K562 (cell line): Measurements from ENCODE around the gene TPD52L2. TPM values are rescaled to one million over a fixed set of nuclear protein-coding genes. Genes with fewer than 3 reads are reported as not detected.

Source experiments
- ATAC-seq: fragments of 200-7000 bp; cut with Tn5 transposase; 3 replicates; pipeline ENCODE4 v1.9.1; 2020; ENCODE audit warnings: moderate library complexity
- BruUV-seq: library from RNA; stranded (reverse); fragments of 400-500 nt; replicated peaks from 2 replicates; lab custom pipeline; 2021; lab: Mats Ljungman, UMichigan
- CTCF ChIA-PET: fragments of 300-600 bp; formaldehyde crosslinking; extraction: SDS; loops from one replicate; lab custom pipeline; 2021; ENCODE audit warnings: low intra/inter-chr PET ratio; lab: Yijun Ruan, JAX
- POLR2A ChIA-PET: fragments of 300-600, 350-650 bp; sonication (Branson Sonifier 250); formaldehyde crosslinking; extraction: SDS; loops from one replicate; lab custom pipeline; 2021; ENCODE audit warnings: antibody characterized with exemption, inconsistent platforms; lab: Yijun Ruan, JAX
- DNase-seq, 4 experiments: peaks; one replicate each; pipeline versions ENCODE4 v3.0.0 to v3.0.0-alpha.2; 2011 to 2018; ENCODE audit warnings: low spot score in 3 of 4, mixed read lengths in 3 of 4; ENCODE audit errors: extremely low read depth in 1 of 4
- FAIRE-seq: peaks from 2 replicates; lab custom pipeline; 2011; peaks lifted over from hg19 to GRCh38; lab: Jason Lieb, UNC
- H2AFZ ChIP-seq: 2 replicates; pipeline ENCODE4 v1.6.0; 2011; ENCODE audit warnings: low read depth, low read length, control low read depth, inconsistent platforms
- H3K27ac ChIP-seq: fragments of 200-600 bp; 3 replicates; pipeline ENCODE4 v1.8.0; 2011; ENCODE audit warnings: low read depth, mild to moderate bottlenecking, control low read depth, inconsistent platforms, low read length, moderate library complexity, mixed read lengths; ENCODE audit errors: extremely low read depth
- H3K27me3 ChIP-seq, 2 experiments: fragments of 300-600 bp in 1 of 2; 2 replicates in 1 of 2; 3 replicates in 1 of 2; pipeline versions ENCODE4 v1.6.0 to v1.8.0; 2011; ENCODE audit warnings: inconsistent platforms in 2 of 2, low read length in 2 of 2, mild to moderate bottlenecking in 1 of 2, mixed read lengths in 1 of 2, moderate library complexity in 1 of 2; ENCODE audit not compliant: control insufficient read depth in 2 of 2, insufficient read depth in 2 of 2
- H3K36me3 ChIP-seq: fragments of 300-600 bp; 3 replicates; pipeline ENCODE4 v1.8.0; 2011; ENCODE audit warnings: mild to moderate bottlenecking, low read length, inconsistent platforms; ENCODE audit not compliant: control insufficient read depth, insufficient read depth
- H3K4me1 ChIP-seq, 2 experiments: fragments of 200-600 bp in 1 of 2; replicated peaks in 1 of 2; 2 replicates in 1 of 2; 3 replicates in 1 of 2; pipeline versions ENCODE4 v1.5.1 to v1.8.0; 2011; ENCODE audit warnings: inconsistent platforms in 2 of 2, low read length in 2 of 2, mild to moderate bottlenecking in 1 of 2, mixed read lengths in 1 of 2, moderate library complexity in 1 of 2; ENCODE audit not compliant: control insufficient read depth in 2 of 2, insufficient read depth in 2 of 2
- H3K4me2 ChIP-seq: 2 replicates; pipeline ENCODE4 v1.6.1; 2011; ENCODE audit warnings: low read length, control low read depth, inconsistent platforms, mixed read lengths; ENCODE audit not compliant: insufficient read depth
- H3K4me3 ChIP-seq: fragments of 200-600 bp; sonication (generic), shearing (Covaris generic); 2 replicates; pipeline ENCODE4 v1.5.1; 2016; ENCODE audit warnings: control low read depth, inconsistent platforms
- H3K79me2 ChIP-seq: fragments of 200-600 bp; 3 replicates; pipeline ENCODE4 v1.8.0; 2011; ENCODE audit warnings: low read length, inconsistent platforms; ENCODE audit not compliant: control insufficient read depth, insufficient read depth
- H3K9ac ChIP-seq, 2 experiments: 2 replicates each; pipeline versions ENCODE4 v1.6.0 to v1.6.1; 2011; ENCODE audit warnings: low read depth in 2 of 2, low read length in 2 of 2, control low read depth in 1 of 2, inconsistent platforms in 1 of 2, mild to moderate bottlenecking in 1 of 2, mixed read lengths in 1 of 2; ENCODE audit not compliant: insufficient read depth in 1 of 2
- H3K9me1 ChIP-seq: one replicate; pipeline ENCODE4 v1.6.0; 2011; ENCODE audit warnings: inconsistent platforms, mild to moderate bottlenecking, low read length, moderate library complexity; ENCODE audit not compliant: control insufficient read depth, insufficient read depth
- H3K9me3 ChIP-seq: replicated peaks from 2 replicates; pipeline ENCODE4 v1.5.1; 2011; ENCODE audit warnings: low read depth, low read length, inconsistent platforms; ENCODE audit not compliant: control insufficient read depth, insufficient read depth
- H4K20me1 ChIP-seq: replicated peaks from 2 replicates; pipeline ENCODE4 v1.6.1; 2011; ENCODE audit warnings: low read length, inconsistent platforms, mixed read lengths; ENCODE audit not compliant: control insufficient read depth, insufficient read depth
- ATF4 ChIP-seq: fragments of 450-650 bp; formaldehyde crosslinking; IDR thresholded peaks from 2 replicates; pipeline ENCODE4 v1.4.0; 2022; ENCODE audit warnings: mild to moderate bottlenecking, moderate library complexity
- DACH1 ChIP-seq: fragments of 450-650 bp; IDR thresholded peaks from 2 replicates; pipeline ENCODE4 v1.6.1; 2018; ENCODE audit not compliant: partially characterized antibody
- FOSL1 ChIP-seq: fragments of 200-800 bp; sonication (Bioruptor generic); conservative IDR thresholded peaks from 2 replicates; pipeline ENCODE4 v1.6.1; 2016; ENCODE audit warnings: missing genetic modification characterization, missing compliant biosample characterization
- FOXK2 ChIP-seq, 2 experiments: fragments of 450-650 bp; IDR thresholded peaks in 1 of 2; conservative IDR thresholded peaks in 1 of 2; 2 replicates each; pipeline ENCODE4 v1.6.1; 2016; ENCODE audit warnings: low read depth in 2 of 2, mild to moderate bottlenecking in 1 of 2
- OTX1 ChIP-seq: fragments of 450-650 bp; formaldehyde crosslinking; IDR thresholded peaks from 2 replicates; pipeline ENCODE4 v1.4.0; 2022; ENCODE audit warnings: mild to moderate bottlenecking
- PHB ChIP-seq: fragments of 250-450 bp; sonication (Bioruptor Pico); IDR thresholded peaks from 2 replicates; pipeline ENCODE4 v1.5.0; 2021
- POLR2A ChIP-seq: fragments of 450-650 bp; conservative IDR thresholded peaks from 2 replicates; pipeline ENCODE4 v1.6.1; 2016
- SREBF1 ChIP-seq: fragments of 150-350 bp; IDR thresholded peaks from 2 replicates; pipeline ENCODE4 v1.6.1; 2014; ENCODE audit warnings: antibody characterized with exemption, low read depth, low read length, borderline replicate concordance
- THRB ChIP-seq: fragments of 450-650 bp; formaldehyde crosslinking; conservative IDR thresholded peaks from 2 replicates; pipeline ENCODE4 v1.4.0; 2022; ENCODE audit warnings: mild to moderate bottlenecking, missing genetic modification characterization
- ZBTB12 ChIP-seq: fragments of 250-450 bp; sonication (Bioruptor Pico); IDR thresholded peaks from 2 replicates; pipeline ENCODE4 v1.4.0; 2020
- ZBTB7A ChIP-seq: IDR thresholded peaks from 2 replicates; pipeline ENCODE4 v1.6.1; 2011; ENCODE audit warnings: low read depth, mild to moderate bottlenecking, low read length, moderate library complexity, borderline replicate concordance; ENCODE audit not compliant: control insufficient read depth
- ZNF512 ChIP-seq: IDR thresholded peaks from 2 replicates; pipeline ENCODE4 v1.6.1; 2016; ENCODE audit warnings: missing genetic modification characterization, missing compliant biosample characterization
- WGBS: fragments of 100-300 bp; shearing (Covaris generic); methylation state at CpG from one replicate; pipeline ENCODE4 v1.1.6; 2016; ENCODE audit warnings: low coverage, mixed read lengths; ENCODE audit not compliant: insufficient coverage; ENCODE audit errors: missing lambda C conversion rate; 5-methylcytosine and 5-hydroxymethylcytosine counted together
- in situ Hi-C: fragments of 300-500 bp; cut with MboI; formaldehyde crosslinking; loops from 4 replicates; pipeline ENCODE4 v1.15.0; 2018; ENCODE audit warnings: inconsistent platforms, mixed read lengths
- intact Hi-C: fragments of 100-400 bp; cut with micrococcal nuclease; formaldehyde crosslinking; loops from 2 replicates; pipeline ENCODE4 v1.14.2; 2022
- polyA plus RNA-seq, 8 experiments: library from polyadenylated mRNA; depleted of rRNA in 4 of 8; stranded (reverse) in 5 of 8; unstranded in 3 of 8; fragments of >200 nt; fragmentation: Nextera tagmentation in 2 of 8; fragmentation: Illumina TruSeq in 1 of 8; extraction: Ambion mirVana in 2 of 8; extraction: Trizol in 1 of 8; gene quantifications; 2 replicates each; pipeline versions ENCODE4 v1.2.1 to v1.2.3, GENCODE V29; 2011 to 2014; ENCODE audit warnings: inconsistent platforms in 1 of 8, missing spikeins in 1 of 8
- total RNA-seq, 7 experiments: library from RNA; depleted of rRNA in 6 of 7; stranded (reverse); fragments of >200 nt in 6 of 7; fragmentation: Illumina TruSeq in 2 of 7; extraction: Trizol in 2 of 7; gene quantifications; 2 replicates each; pipeline versions ENCODE4 v1.2.1 to v1.2.3, GENCODE V29; 2011 to 2021; ENCODE audit warnings: low replicate concordance in 1 of 7
- TF ChIP-seq, protein P1 (sequence below), 2 experiments: IDR thresholded peaks; 2 replicates each; pipeline ENCODE4 v1.6.1; 2012; ENCODE audit warnings: improper control_type of control experiment in 2 of 2, low read depth in 2 of 2, low read length in 2 of 2, borderline replicate concordance in 1 of 2

TPD52L2 gene
- total and polyA plus RNA-seq, 9 of the 15 experiments (the other 6 are each of a cell fraction or from before 2014, with no cell fraction given), result 1.9 to 117 (median 74.6) TPM

DNA sequence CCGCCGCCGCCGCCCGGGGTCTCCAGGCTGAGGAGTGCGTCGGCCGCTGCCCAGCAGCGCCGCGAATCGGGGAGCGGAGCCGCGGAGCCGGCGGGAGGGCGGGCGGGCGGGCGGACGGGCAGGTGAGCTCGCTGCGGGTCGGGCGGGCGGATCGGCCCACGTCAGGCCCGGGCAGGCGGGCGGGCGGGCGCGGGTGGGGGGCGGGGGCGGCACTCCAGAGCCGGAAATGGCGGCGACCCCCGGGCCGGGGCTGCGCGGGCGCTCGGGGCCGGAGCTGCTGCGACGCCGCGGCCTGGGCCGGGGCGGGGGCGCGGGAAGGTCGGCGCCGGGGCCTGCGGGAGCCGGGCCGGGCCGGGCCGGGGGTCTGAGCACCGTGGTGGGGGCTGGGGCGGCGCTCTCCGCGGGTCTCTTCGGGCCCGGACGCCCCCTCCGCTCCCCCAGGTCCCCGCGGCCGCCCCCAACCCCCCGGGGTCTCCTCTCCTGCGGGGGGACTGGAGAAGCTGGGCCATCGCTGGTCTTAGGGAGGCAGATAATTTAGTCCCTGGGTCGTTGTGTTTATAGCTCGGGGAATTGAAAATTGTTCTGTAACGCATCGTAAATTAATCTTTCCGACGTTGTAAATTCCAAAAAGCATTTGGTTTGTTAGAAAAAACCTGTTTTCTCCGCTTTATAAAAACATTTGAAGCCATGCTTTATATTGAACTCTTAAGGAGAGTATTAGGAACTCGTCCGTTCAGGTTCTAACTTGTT, 30.3 kb downstream of the TPD52L2 start (continued):
- TF ChIP-seq ZBTB12 (no peak), DACH1 (no peak), POLR2A (no peak), FOXK2 (conservative IDR thresholded peaks at IDR 0.05 in 1 of 2, IDR thresholded peaks at IDR 0.05 in 1 of 2; ENCODE audit: low read depth in 2 of 2) (no peak), ZNF512 (tag) (no peak), ZBTB7A (peak; percentile 77; the same call in 1 of the 2 replicates), PHB (no peak)

DNA sequence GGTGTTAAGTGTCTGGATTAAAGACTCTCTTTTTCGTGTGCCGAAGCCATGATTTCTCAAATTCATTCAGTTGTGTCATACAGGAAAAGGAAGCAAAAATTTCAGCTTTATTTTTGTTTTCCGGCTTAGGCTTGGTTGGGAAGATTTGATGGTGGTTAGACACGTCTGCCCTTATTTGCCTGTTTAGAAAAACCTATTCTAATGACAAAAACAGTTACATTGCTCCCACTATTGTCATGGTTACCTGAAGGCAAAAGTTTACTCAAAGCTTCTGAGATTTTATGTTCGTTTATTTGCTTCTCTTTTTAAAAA, 30.8 kb downstream of the TPD52L2 start:
- H4K20me1 ChIP-seq, result peaks cover 27% of the 10 kb centered on the region
- H3K9ac ChIP-seq, result peak overlapping the region; percentile 85 to 92
- POLR2A ChIA-PET, result interaction anchor here (0.7 to 1.2 kb wide), 6 partner anchors 14 to 375 kb away, joined by 3 to 4 read pairs (median 4); partner anchors contain the start of genes ARFRP1, PPDPF, TPD52L2 and ZGPAT
- H3K4me1 ChIP-seq, result peaks cover 30 to 50% of the 10 kb centered on the region in 2 experiments
- 3% methylated on average over 5 of the region's 5 CpGs for WGBS
- H2AFZ ChIP-seq, result no peak overlapping the region
- peaks cover 55% of the 10 kb centered on the region for H3K79me2 ChIP-seq
- H3K9me1 ChIP-seq, result no peaks in the 10 kb centered on the region
- FAIRE-seq (no peak), DNase-seq (no peak), ATAC-seq (no peak)
- TSS peak; percentile 63 for BruUV-seq
- in situ Hi-C loops (no loop called here), intact Hi-C loops (no loop called here)
- H3K9me3 ChIP-seq, result no peaks in the 10 kb centered on the region
- H3K27me3 ChIP-seq, result no peaks in the 10 kb centered on the region
- peak overlapping the region; percentile 61 for H3K4me3 ChIP-seq
- peak overlapping the region; percentile 78 for H3K27ac ChIP-seq
- H3K36me3 ChIP-seq, result peaks cover 29% of the 10 kb centered on the region; the same call in 2 of the 3 replicates
- CTCF ChIA-PET, result no interaction called here
- peak overlapping the region; percentile 92 for H3K4me2 ChIP-seq
- TF ChIP-seq THRB (CRISPR knock-in tag), result no peak
- TF ChIP-seq ATF4, result no peak
- TF ChIP-seq, protein P1, sequence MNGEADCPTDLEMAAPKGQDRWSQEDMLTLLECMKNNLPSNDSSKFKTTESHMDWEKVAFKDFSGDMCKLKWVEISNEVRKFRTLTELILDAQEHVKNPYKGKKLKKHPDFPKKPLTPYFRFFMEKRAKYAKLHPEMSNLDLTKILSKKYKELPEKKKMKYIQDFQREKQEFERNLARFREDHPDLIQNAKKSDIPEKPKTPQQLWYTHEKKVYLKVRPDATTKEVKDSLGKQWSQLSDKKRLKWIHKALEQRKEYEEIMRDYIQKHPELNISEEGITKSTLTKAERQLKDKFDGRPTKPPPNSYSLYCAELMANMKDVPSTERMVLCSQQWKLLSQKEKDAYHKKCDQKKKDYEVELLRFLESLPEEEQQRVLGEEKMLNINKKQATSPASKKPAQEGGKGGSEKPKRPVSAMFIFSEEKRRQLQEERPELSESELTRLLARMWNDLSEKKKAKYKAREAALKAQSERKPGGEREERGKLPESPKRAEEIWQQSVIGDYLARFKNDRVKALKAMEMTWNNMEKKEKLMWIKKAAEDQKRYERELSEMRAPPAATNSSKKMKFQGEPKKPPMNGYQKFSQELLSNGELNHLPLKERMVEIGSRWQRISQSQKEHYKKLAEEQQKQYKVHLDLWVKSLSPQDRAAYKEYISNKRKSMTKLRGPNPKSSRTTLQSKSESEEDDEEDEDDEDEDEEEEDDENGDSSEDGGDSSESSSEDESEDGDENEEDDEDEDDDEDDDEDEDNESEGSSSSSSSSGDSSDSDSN (IDR thresholded peaks at IDR 0.05; ENCODE audit: borderline replicate concordance in 1 of 2, low read depth in 2 of 2, low read length in 2 of 2), result 0 out of 4 replicates have a peak, but pooled peaks have one; percentile 5 to 43
- TF ChIP-seq FOSL1 (tag), result no peak
- TF ChIP-seq SREBF1, result no peak
- TF ChIP-seq OTX1 (CRISPR knock-in tag), result no peak
